DMS153 (cell line): ENCODE measurements around the gene ZRSR2.
A peak's percentile ranks its signal among the peaks of the same experiment; 100 is the strongest.
"Not testable (repeated sequence)": the region's sequence is repeated elsewhere in the genome, so short reads cannot be mapped to it uniquely, and the experiment has no call there.

Source experiments
- DNase-seq: peaks from one replicate; lab custom pipeline; 2025; lab: John Stamatoyannopoulos, UW

ZRSR2 gene

DNA sequence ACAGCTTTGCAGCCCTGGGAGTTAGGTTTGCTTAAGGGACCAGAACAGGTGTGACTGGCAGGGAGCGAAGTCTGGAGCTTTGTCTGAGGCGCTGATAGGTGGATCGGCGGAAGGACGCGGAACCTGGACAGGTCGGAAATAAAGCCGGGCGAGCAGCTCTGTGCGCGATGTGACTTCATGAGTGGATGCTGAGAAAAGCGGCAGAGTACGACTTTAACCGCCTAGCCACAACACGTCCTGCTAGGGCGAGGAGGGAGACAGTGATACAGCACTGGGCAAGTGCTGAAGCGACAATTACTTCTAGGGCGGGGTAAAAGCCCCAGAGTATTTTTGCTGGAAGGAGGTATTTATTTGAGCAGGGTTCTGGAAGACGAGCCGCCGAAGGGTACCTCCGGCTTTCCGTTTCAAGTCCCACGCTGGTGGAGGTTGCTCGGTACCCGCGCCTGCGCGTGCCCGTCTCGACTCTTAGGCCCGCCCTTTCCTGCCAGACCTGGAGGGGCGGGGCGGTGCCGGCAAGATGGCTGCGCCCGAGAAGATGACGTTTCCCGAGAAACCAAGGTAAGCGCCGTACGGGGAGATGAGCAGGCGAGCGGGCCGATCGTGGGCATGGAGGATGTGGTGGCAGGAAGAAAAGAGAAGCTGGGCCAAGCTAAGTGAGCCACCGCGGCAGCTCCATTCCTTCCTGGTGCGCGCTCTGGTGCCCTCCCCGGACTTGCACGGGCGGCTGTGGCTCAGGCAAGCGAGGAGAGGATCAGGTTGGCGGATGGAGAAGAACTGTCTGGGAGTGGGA is at the start of gene ZRSR2:
Gene ZRSR2 (plus strand): TSS at position 506 of the 790 bp plus-strand sequence. CDS start 12 bp downstream, at position 518.
- peak; percentile 53 for DNase-seq

- no peak for DNase-seq
These were observed 46.0 kb upstream of the ZRSR2 start for GRCh38 chrX:15744181-15744867.

DNA sequence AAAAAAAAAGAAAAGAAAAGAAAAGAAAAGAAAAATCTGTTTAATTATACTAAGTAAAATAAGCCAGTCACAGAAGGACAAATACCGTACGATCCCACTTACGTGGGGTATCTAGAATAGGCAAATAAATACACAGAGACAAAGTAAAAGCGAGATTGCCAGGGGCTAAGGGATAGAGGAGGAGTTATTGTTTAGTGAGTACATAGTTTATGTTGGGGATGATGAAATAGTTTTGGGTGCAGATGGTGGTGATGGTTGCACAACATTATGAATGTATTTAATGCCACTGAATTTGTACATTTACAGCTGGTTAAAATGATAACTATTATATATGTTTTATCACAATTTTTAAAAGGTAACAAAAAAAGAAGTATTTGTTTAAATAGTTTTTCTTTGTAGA is 45.1 kb upstream of the ZRSR2 start:
- DNase-seq, result no peak

DNA sequence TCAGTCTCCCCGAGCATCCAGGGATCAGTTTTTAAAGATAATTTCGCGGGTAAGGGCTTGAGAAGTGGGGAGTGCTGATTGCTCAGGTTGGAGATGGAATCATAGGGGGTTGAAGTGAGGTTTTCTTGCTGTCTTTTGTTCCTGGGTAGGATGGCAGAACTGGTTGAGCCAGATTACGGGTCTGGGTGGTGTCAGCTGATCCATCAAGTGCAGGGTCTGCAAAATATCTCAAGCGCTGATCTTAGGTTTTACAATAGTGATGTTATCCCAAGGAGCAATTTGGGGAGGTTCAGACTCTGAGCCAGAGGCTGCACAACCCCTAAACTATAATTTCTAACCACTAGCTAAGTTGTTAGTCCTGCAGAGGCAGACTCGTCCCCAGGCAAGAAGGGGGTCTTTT is 43.6 kb upstream of the ZRSR2 start:
- DNase-seq, result not testable (repeated sequence)

DNA sequence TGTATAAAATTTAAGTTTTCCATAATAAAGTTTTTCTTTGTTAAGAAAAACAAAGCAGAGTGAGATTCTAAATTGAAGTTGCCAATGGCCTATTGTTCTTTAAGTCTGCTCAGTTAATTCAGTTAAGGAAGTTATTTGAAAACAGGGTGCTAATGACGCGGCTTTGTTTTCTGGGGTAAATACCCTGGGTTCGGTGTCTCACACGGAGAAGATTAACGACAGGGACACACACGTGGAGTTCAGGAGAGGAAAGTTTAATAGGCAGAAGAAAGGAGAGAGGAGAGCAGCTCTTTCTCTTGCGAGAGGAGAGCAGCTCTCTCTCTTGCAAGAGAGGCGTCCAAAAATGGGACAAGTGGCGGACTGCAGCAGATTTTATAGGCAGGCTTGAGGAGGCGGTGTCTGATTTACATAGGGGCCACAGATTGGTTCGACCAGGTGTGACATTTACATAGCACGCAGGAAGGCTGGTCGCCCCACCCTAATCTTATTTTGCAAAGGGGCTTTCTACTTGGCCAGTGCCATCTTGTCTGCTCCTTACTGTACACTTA is 42.6 kb upstream of the ZRSR2 start:
- no peak for DNase-seq

DNA sequence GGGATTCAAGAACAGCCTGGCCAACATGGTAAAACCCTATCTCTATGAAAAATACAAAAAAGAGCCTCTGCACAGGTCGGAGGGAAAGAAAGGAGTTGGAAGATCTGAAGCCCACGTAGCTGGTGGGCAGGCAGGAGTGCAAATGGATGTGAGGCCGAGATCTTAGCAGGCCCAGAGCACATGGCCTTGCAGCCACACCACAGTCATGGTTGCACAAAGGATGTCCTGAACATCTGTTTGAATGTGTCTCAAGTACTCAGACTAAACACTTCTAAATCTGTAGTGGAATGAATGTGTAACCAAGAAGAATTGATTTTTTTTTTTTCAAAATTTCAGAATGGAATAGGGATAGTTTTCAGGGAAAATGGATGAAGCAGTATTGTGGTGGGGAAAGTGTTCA is 41.4 kb upstream of the ZRSR2 start:
- no peak for DNase-seq

DNA sequence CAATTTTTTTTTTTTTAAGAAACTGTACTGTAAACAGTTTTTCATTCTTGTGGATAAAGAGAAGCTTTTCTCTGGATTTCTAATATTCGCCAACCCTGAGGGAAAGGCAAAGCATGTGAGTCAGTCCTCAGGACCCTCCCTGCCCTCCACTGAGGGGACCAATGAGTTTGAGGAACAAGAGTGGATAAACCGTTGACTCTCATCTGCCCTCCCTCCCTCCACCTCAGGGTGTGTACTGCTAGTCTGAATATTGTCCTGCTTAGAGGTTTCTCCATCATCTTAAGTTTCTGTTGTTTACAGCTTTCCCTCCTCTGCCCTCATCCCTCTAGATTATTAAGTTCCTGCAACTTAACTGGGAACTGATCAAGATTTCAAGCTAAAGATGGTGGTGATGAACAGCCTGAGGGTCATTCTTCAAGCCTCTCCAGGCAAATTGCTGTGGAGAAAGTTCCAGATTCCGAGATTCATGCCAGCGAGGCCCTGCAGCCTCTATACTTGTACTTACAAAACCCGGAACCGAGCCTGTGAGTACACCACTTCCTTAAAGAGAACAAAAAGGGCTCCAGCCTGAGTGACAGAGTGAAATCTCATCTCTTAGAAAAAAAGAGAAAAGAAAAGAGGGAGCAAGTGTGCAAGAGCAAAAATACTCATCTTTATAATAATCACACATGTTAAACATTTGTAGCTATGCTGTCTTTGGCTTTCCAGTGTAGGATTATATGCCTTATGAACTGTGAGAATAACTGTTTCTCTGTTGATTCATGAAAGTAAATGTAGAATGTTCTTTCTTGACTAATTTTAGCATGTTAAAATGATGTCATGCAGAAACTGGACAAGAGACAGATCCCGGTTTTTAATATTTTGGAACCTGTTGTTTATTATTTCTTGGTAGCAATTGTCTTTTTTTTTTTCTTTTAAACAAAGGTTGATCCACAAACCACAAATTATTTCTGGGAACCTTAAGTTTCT is 40.4 kb upstream of the ZRSR2 start:
- DNase-seq, result no peak

GRCh38 chrX:15750611-15751154 is 39.6 kb upstream of the ZRSR2 start:
- DNase-seq, result no peak

DNA sequence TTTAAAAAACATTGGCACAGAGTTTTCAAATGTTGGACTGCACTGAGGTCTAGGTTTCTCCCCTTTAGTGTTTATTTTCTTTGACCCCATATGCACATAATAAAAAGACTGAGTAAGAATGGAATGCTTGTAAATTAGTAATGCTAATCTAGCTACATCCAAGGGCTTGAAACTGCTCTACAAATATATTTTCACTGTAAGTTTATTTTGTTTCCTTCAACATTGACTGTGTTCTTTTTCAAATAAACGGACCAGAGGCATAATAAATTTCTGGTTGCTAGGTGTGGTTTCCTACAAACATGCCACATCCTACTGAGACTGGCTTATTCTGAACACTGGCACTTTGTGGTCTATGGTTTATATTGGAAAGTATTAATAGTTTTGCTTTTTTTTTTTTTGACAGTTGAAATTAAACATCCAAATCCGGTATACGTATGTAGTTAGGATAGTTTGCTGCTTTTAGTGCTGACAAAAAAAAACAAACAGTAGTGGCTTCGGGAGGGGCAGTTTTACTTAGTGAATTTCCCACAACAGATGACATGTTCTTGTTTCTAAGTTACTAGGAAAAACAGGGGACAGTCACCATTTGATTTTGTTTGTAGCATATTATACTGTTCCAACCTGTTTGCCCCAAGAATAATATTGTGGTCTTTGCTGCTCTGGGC is 39.0 kb upstream of the ZRSR2 start:
- no peak for DNase-seq

- DNase-seq, result no peak
These were observed 35.2 kb upstream of the ZRSR2 start for GRCh38 chrX:15755091-15755490.

GRCh38 chrX:15758140-15758539 is 32.1 kb upstream of the ZRSR2 start:
- DNase-seq, result no peak

DNA sequence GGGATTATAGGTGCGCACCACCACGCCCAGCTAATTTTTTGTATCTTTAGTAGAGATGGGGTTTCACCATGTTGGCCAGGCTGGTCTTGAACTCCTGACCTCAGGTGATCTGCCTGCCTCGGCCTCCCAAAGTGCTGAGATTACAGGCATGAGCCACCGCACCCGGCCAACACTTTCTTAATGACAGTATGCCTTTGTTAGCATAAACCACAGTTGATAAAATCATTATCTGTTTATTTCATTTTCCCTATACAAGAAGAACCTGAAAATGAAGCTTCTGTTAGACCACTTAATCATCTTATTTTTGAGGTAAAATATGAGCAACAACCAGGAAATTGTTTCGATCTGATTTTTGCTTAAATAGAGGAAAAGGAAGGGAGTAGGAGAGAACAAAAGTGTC is 30.4 kb upstream of the ZRSR2 start:
- not testable (repeated sequence) for DNase-seq

GRCh38 chrX:15761564-15762191 is 28.6 kb upstream of the ZRSR2 start:
- DNase-seq, result no peak

- DNase-seq, result no peak
These were observed 20.9 kb upstream of the ZRSR2 start for GRCh38 chrX:15769300-15769954.

GRCh38 chrX:15781961-15782699 is 8.2 kb upstream of the ZRSR2 start:
- DNase-seq, result no peak

- no peak for DNase-seq
These were observed 5.0 kb upstream of the ZRSR2 start for GRCh38 chrX:15785176-15785750.

GRCh38 chrX:15786915-15787314 is 3.4 kb upstream of the ZRSR2 start:
- peak; percentile 73 for DNase-seq

DNA sequence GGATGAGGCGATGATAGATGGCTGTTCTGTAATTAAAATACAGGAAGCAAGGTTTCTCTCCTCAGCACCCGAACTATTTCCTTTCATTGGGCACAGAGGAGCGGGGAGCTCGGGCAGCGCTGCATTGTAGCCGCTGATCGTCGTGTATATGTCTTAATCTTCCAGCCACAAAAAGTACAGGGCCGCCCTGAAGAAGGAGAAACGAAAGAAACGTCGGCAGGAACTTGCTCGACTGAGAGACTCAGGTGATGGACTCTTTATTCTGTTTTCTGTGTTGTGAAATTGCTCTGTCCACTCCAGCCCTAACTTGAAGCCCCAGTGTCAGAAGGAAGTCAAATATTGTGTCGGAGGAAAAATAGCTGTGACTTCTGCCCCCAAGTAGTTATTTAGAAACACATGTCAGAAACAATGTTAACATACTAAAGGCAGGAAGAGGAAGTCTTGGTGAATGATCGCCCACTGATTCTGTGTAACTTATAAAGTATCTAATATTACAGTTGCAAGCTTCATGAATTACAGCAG is 546 bp downstream of the ZRSR2 start:
- DNase-seq, result no peak

GRCh38 chrX:15797707-15798106 is 7.4 kb downstream of the ZRSR2 start:
- no peak for DNase-seq
